ENCODE results near the gene RGL3. TPM values are rescaled to one million over a fixed set of nuclear protein-coding genes. Genes with fewer than 3 reads are reported as not detected.

RGL3 gene
- total and polyA plus RNA-seq, 4 donors, result 2.4 to 19.8 (median 7.8) TPM

- TF ChIP-seq CTCF (IDR thresholded peaks at IDR 0.05; ENCODE audit: low read depth, low read length, missing input control), result no peak
- no peak for TF ChIP-seq ZBTB33 (IDR thresholded peaks at IDR 0.05)
Measured at GRCh38 chr19:11451327-11451870, 32.3 kb upstream of the RGL3 start (continued).

- peaks cover 7 to 28% (median 18%) of the 10 kb centered on the region in 4 donors for H3K36me3 ChIP-seq (ENCODE audit: control insufficient read depth in 4 of 4, insufficient read depth in 3 of 4, low read depth in 1 of 4, low read length in 3 of 4)
- no peak for DNase-seq (ENCODE audit: low spot score)
- 91% methylated on average over 21 of the region's 21 CpGs for WGBS
- no peaks in the 10 kb centered on the region for H3K4me1 ChIP-seq (ENCODE audit: control insufficient read depth in 4 of 4, insufficient read depth in 4 of 4, low read length in 3 of 4)
- TF ChIP-seq JUND (IDR thresholded peaks at IDR 0.05) (no peak), FOXA2 (IDR thresholded peaks at IDR 0.05) (no peak), ATF3 (IDR thresholded peaks at IDR 0.05) (no peak), FOXA1 (IDR thresholded peaks at IDR 0.05) (no peak), TAF1 (conservative IDR thresholded peaks at IDR 0.05) (no peak), EGR1 (IDR thresholded peaks at IDR 0.05; ENCODE audit: low read depth in 2 of 2) (no peak), ZBTB33 (IDR thresholded peaks at IDR 0.05) (no peak)
- H3K9me3 ChIP-seq (ENCODE audit: control insufficient read depth in 4 of 4, low read length in 3 of 4), result no peaks in the 10 kb centered on the region
- H3K27ac ChIP-seq (ENCODE audit: low read depth in 1 of 2, low read length in 2 of 2), result no peak overlapping the region
- H3K9ac ChIP-seq (ENCODE audit: low read depth in 1 of 2, low read length in 2 of 2), result no peak overlapping the region
- no peak overlapping the region for H3K4me3 ChIP-seq (ENCODE audit: low read depth in 1 of 3, low read length in 3 of 3)
- H3K27me3 ChIP-seq (ENCODE audit: control insufficient read depth in 4 of 4, insufficient read depth in 4 of 4, low read length in 3 of 4), result no peaks in the 10 kb centered on the region
Measured at GRCh38 chr19:11450570-11451326, 31.6 kb upstream of the RGL3 start.

GRCh38 chr19:11448923-11449554 lies 29.9 kb upstream of the RGL3 start:
- Histone ChIP-seq H3K4me1 (ENCODE audit: control insufficient read depth in 4 of 4, insufficient read depth in 4 of 4, low read length in 3 of 4) (no peaks in the 10 kb centered on the region), H3K36me3 (ENCODE audit: control insufficient read depth in 4 of 4, insufficient read depth in 3 of 4, low read depth in 1 of 4, low read length in 3 of 4) (peaks cover 11 to 44% (median 24%) of the 10 kb centered on the region in 4 donors)
- no peak for DNase-seq (ENCODE audit: low spot score)
- TF ChIP-seq FOXA2 (IDR thresholded peaks at IDR 0.05) (no peak), CTCF (IDR thresholded peaks at IDR 0.05; ENCODE audit: low read depth, low read length, missing input control) (no peak), TAF1 (conservative IDR thresholded peaks at IDR 0.05) (no peak), GABPA (IDR thresholded peaks at IDR 0.05 in 1 of 2, conservative IDR thresholded peaks at IDR 0.05 in 1 of 2) (no peak), ZBTB33 (IDR thresholded peaks at IDR 0.05) (no peak), NR2F2 (IDR thresholded peaks at IDR 0.05) (no peak), JUND (IDR thresholded peaks at IDR 0.05) (no peak), REST (IDR thresholded peaks at IDR 0.05) (no peak)

More at GRCh38 chr19:11448923-11449554, 29.9 kb upstream of the RGL3 start:
- no peak overlapping the region for H3K27ac ChIP-seq (ENCODE audit: low read depth in 1 of 2, low read length in 2 of 2)
- H3K9ac ChIP-seq (ENCODE audit: low read depth in 1 of 2, low read length in 2 of 2), result no peak overlapping the region
- H3K4me3 ChIP-seq (ENCODE audit: low read depth in 1 of 3, low read length in 3 of 3), result no peak overlapping the region
- no peaks in the 10 kb centered on the region for H3K27me3 ChIP-seq (ENCODE audit: control insufficient read depth in 4 of 4, insufficient read depth in 4 of 4, low read length in 3 of 4)
- 96% methylated on average over 31 of the region's 31 CpGs for WGBS
- no peaks in the 10 kb centered on the region for H3K9me3 ChIP-seq (ENCODE audit: control insufficient read depth in 4 of 4, low read length in 3 of 4)

Data from liver (tissue), 9 donors.